ENCODE results near the gene RAET1E. TPM values are rescaled to one million over a fixed set of nuclear protein-coding genes. Genes with fewer than 3 reads are reported as not detected.
"Not testable (repeated sequence)": the region's sequence is repeated elsewhere in the genome, so short reads cannot be mapped to it uniquely, and the experiment has no call there.

RAET1E gene
- total RNA-seq, 1 donor from 2014 or later: not detected

GRCh38 chr6:149921361-149921760, 23.4 kb upstream of the RAET1E start:
- no peaks in the 10 kb centered on the region for H3K9me3 Mint-ChIP-seq (ENCODE audit: low read depth)
- peaks cover 3% of the 10 kb centered on the region for H3K27me3 Mint-ChIP-seq (ENCODE audit: low read depth)
- peaks cover 24% of the 10 kb centered on the region for H3K4me1 Mint-ChIP-seq (ENCODE audit: low read depth)
- TF ChIP-seq CTCF (IDR thresholded peaks at IDR 0.05): no peak
- H3K4me3 Mint-ChIP-seq (ENCODE audit: unreplicated experiment): no peak overlapping the region
- peak; percentile 41 for DNase-seq (ENCODE audit: low spot score)
- peaks cover 2% of the 10 kb centered on the region for H3K36me3 Mint-ChIP-seq (ENCODE audit: low read depth)
- no peak overlapping the region for H3K27ac Mint-ChIP-seq (ENCODE audit: unreplicated experiment)

- peaks cover 2% of the 10 kb centered on the region for H3K36me3 Mint-ChIP-seq (ENCODE audit: low read depth)
- H3K27me3 Mint-ChIP-seq (ENCODE audit: low read depth): peaks cover 1% of the 10 kb centered on the region
Observed at GRCh38 chr6:149919834-149920225, 21.9 kb upstream of the RAET1E start.

GRCh38 chr6:149919126-149919833, 21.4 kb upstream of the RAET1E start:
- H3K9me3 Mint-ChIP-seq (ENCODE audit: low read depth); H3K4me3 Mint-ChIP-seq (ENCODE audit: unreplicated experiment); H3K27ac Mint-ChIP-seq (ENCODE audit: unreplicated experiment); H3K27me3 Mint-ChIP-seq (ENCODE audit: low read depth); H3K36me3 Mint-ChIP-seq (ENCODE audit: low read depth): not testable (repeated sequence)
- H3K4me1 Mint-ChIP-seq (ENCODE audit: low read depth): peaks cover 13% of the 10 kb centered on the region
- DNase-seq (ENCODE audit: low spot score): peak; percentile 34

More at GRCh38 chr6:149919834-149920225, 21.9 kb upstream of the RAET1E start:
- H3K4me1 Mint-ChIP-seq (ENCODE audit: low read depth): peaks cover 13% of the 10 kb centered on the region
- no peak overlapping the region for H3K27ac Mint-ChIP-seq (ENCODE audit: unreplicated experiment)
- H3K4me3 Mint-ChIP-seq (ENCODE audit: unreplicated experiment): no peak overlapping the region
- no peak for TF ChIP-seq CTCF (IDR thresholded peaks at IDR 0.05)
- peak; percentile 48 for DNase-seq (ENCODE audit: low spot score)
- H3K9me3 Mint-ChIP-seq (ENCODE audit: low read depth): no peaks in the 10 kb centered on the region

GRCh38 chr6:149918151-149918905, 20.4 kb upstream of the RAET1E start:
- Mint-ChIP-seq H3K9me3 (ENCODE audit: low read depth) (no peaks in the 10 kb centered on the region), H3K36me3 (ENCODE audit: low read depth) (peaks cover 2% of the 10 kb centered on the region), H3K27ac (ENCODE audit: unreplicated experiment) (no peak overlapping the region), H3K4me1 (ENCODE audit: low read depth) (peaks cover 10% of the 10 kb centered on the region), H3K27me3 (ENCODE audit: low read depth) (peaks cover 4% of the 10 kb centered on the region), H3K4me3 (ENCODE audit: unreplicated experiment) (no peak overlapping the region)
- DNase-seq (ENCODE audit: low spot score): peak; percentile 68
- TF ChIP-seq CTCF (IDR thresholded peaks at IDR 0.05): no peak

- peaks cover 4% of the 10 kb centered on the region for H3K4me1 Mint-ChIP-seq (ENCODE audit: low read depth)
- peak; percentile 20 for DNase-seq (ENCODE audit: low spot score)
- no peaks in the 10 kb centered on the region for H3K9me3 Mint-ChIP-seq (ENCODE audit: low read depth)
Observed at GRCh38 chr6:149917679-149918078, 19.8 kb upstream of the RAET1E start.

More at GRCh38 chr6:149917679-149918078, 19.8 kb upstream of the RAET1E start:
- Mint-ChIP-seq H3K36me3 (ENCODE audit: low read depth) (peaks cover 2% of the 10 kb centered on the region), H3K27ac (ENCODE audit: unreplicated experiment) (no peak overlapping the region), H3K4me3 (ENCODE audit: unreplicated experiment) (no peak overlapping the region), H3K27me3 (ENCODE audit: low read depth) (peaks cover 9% of the 10 kb centered on the region)
- no peak for TF ChIP-seq CTCF (IDR thresholded peaks at IDR 0.05)
